ENCODE results near the gene SHTN1. TPM values are rescaled to one million over a fixed set of nuclear protein-coding genes. Genes with fewer than 3 reads are reported as not detected.

Gene SHTN1
- not detected for total RNA-seq

- no peak within 1 kb of the TSS for H3K27ac Mint-ChIP-seq
- peaks cover 2% of the 10 kb centered on the region for H3K4me1 Mint-ChIP-seq
- CTCF ChIA-PET = no interaction called here
- peak within 1 kb of the TSS; percentile 47 for H3K4me3 Mint-ChIP-seq
- ATAC-seq (peak; percentile 51), DNase-seq (no peak)
- H3K36me3 Mint-ChIP-seq = peaks cover 2% of the 10 kb centered on the region
- H3K9me3 Mint-ChIP-seq (ENCODE audit: low read depth) = no peaks in the 10 kb centered on the region
- H3K27me3 Mint-ChIP-seq = peaks cover 34% of the 10 kb centered on the region
These were observed at the start of gene SHTN1 for GRCh38 chr10:117005026-117005526. TSS of gene SHTN1 (minus strand) at chr10:117005187. CDS start at chr10:117005079, 108 bp downstream.

GRCh38 chr10:117053482-117053881 is 48.5 kb upstream of the SHTN1 start:
- CTCF ChIA-PET = no interaction called here
- DNase-seq (no peak), ATAC-seq (no peak)
- Mint-ChIP-seq H3K27me3 (no peaks in the 10 kb centered on the region), H3K4me1 (no peaks in the 10 kb centered on the region), H3K36me3 (no peaks in the 10 kb centered on the region), H3K9me3 (ENCODE audit: low read depth) (no peaks in the 10 kb centered on the region), H3K4me3 (no peak overlapping the region), H3K27ac (no peak overlapping the region)

GRCh38 chr10:117047947-117048346 is 43.0 kb upstream of the SHTN1 start:
- no peak overlapping the region for H3K27ac Mint-ChIP-seq
- no peaks in the 10 kb centered on the region for H3K27me3 Mint-ChIP-seq
- no peaks in the 10 kb centered on the region for H3K36me3 Mint-ChIP-seq
- H3K4me3 Mint-ChIP-seq = no peak overlapping the region
- H3K4me1 Mint-ChIP-seq = no peaks in the 10 kb centered on the region
- CTCF ChIA-PET = no interaction called here
- H3K9me3 Mint-ChIP-seq (ENCODE audit: low read depth) = peaks cover 2% of the 10 kb centered on the region
- DNase-seq (no peak), ATAC-seq (no peak)

- Mint-ChIP-seq H3K4me1 (no peaks in the 10 kb centered on the region), H3K9me3 (ENCODE audit: low read depth) (no peaks in the 10 kb centered on the region), H3K27ac (no peak overlapping the region), H3K36me3 (no peaks in the 10 kb centered on the region), H3K4me3 (no peak overlapping the region), H3K27me3 (no peaks in the 10 kb centered on the region)
- CTCF ChIA-PET = no interaction called here
- no peak for DNase-seq
- ATAC-seq = no peak
These were observed 11.3 kb upstream of the SHTN1 start for GRCh38 chr10:117016266-117016665.

GRCh38 chr10:117014835-117015234 is 9.8 kb upstream of the SHTN1 start:
- H3K27me3 Mint-ChIP-seq = no peaks in the 10 kb centered on the region
- no peak overlapping the region for H3K27ac Mint-ChIP-seq
- no peaks in the 10 kb centered on the region for H3K4me1 Mint-ChIP-seq
- DNase-seq (no peak), ATAC-seq (no peak)
- H3K4me3 Mint-ChIP-seq = no peak overlapping the region
- no peaks in the 10 kb centered on the region for H3K36me3 Mint-ChIP-seq
- CTCF ChIA-PET = no interaction called here
- no peaks in the 10 kb centered on the region for H3K9me3 Mint-ChIP-seq (ENCODE audit: low read depth)

GRCh38 chr10:117007080-117007479 is 2.1 kb upstream of the SHTN1 start:
- H3K27me3 Mint-ChIP-seq = peaks cover 34% of the 10 kb centered on the region
- DNase-seq = no peak
- no peak overlapping the region for H3K27ac Mint-ChIP-seq
- H3K4me3 Mint-ChIP-seq = no peak overlapping the region
- ATAC-seq = no peak
- H3K4me1 Mint-ChIP-seq = peaks cover 2% of the 10 kb centered on the region
- CTCF ChIA-PET = no interaction called here
- no peaks in the 10 kb centered on the region for H3K9me3 Mint-ChIP-seq (ENCODE audit: low read depth)
- peaks cover 2% of the 10 kb centered on the region for H3K36me3 Mint-ChIP-seq

- H3K9me3 Mint-ChIP-seq (ENCODE audit: low read depth) = no peaks in the 10 kb centered on the region
- CTCF ChIA-PET = no interaction called here
- H3K36me3 Mint-ChIP-seq = peaks cover 2% of the 10 kb centered on the region
- ATAC-seq (no peak), DNase-seq (no peak)
- H3K27ac Mint-ChIP-seq = no peak overlapping the region
- H3K27me3 Mint-ChIP-seq = peaks cover 34% of the 10 kb centered on the region
- no peak overlapping the region for H3K4me3 Mint-ChIP-seq
- H3K4me1 Mint-ChIP-seq = peaks cover 2% of the 10 kb centered on the region
These were observed 604 bp upstream of the SHTN1 start for GRCh38 chr10:117005527-117006055.

GRCh38 chr10:117004227-117005025 is 561 bp downstream of the SHTN1 start:
- no peak for DNase-seq
- H3K36me3 Mint-ChIP-seq = peaks cover 2% of the 10 kb centered on the region
- H3K9me3 Mint-ChIP-seq (ENCODE audit: low read depth) = no peaks in the 10 kb centered on the region
- CTCF ChIA-PET = no interaction called here
- no peak overlapping the region for H3K27ac Mint-ChIP-seq
- H3K27me3 Mint-ChIP-seq = peaks cover 34% of the 10 kb centered on the region
- H3K4me1 Mint-ChIP-seq = peaks cover 2% of the 10 kb centered on the region
- peak overlapping the region; percentile 47 for H3K4me3 Mint-ChIP-seq
- no peak for ATAC-seq

- peaks cover 2% of the 10 kb centered on the region for H3K36me3 Mint-ChIP-seq
- no peak overlapping the region for H3K4me3 Mint-ChIP-seq
- DNase-seq (no peak), ATAC-seq (no peak)
- no peak overlapping the region for H3K27ac Mint-ChIP-seq
- CTCF ChIA-PET = no interaction called here
- peaks cover 34% of the 10 kb centered on the region for H3K27me3 Mint-ChIP-seq
- H3K4me1 Mint-ChIP-seq = peaks cover 2% of the 10 kb centered on the region
- H3K9me3 Mint-ChIP-seq (ENCODE audit: low read depth) = no peaks in the 10 kb centered on the region
These were observed 1.7 kb downstream of the SHTN1 start for GRCh38 chr10:117003336-117003735.

- no peak for ATAC-seq
- Mint-ChIP-seq H3K27ac (no peak overlapping the region), H3K9me3 (ENCODE audit: low read depth) (no peaks in the 10 kb centered on the region), H3K36me3 (peaks cover 2% of the 10 kb centered on the region), H3K4me1 (peaks cover 2% of the 10 kb centered on the region), H3K4me3 (no peak overlapping the region), H3K27me3 (peaks cover 34% of the 10 kb centered on the region)
- DNase-seq = no peak
- CTCF ChIA-PET = no interaction called here
These were observed 2.8 kb downstream of the SHTN1 start for GRCh38 chr10:117002206-117002605.

GRCh38 chr10:117001144-117001543 is 3.8 kb downstream of the SHTN1 start:
- CTCF ChIA-PET = no interaction called here

GRCh38 chr10:117000580-117000979 is 4.4 kb downstream of the SHTN1 start:
- DNase-seq = no peak
- peaks cover 2% of the 10 kb centered on the region for H3K4me1 Mint-ChIP-seq
- H3K36me3 Mint-ChIP-seq = no peaks in the 10 kb centered on the region
- H3K27me3 Mint-ChIP-seq = peaks cover 26% of the 10 kb centered on the region
- H3K9me3 Mint-ChIP-seq (ENCODE audit: low read depth) = no peaks in the 10 kb centered on the region
- H3K27ac Mint-ChIP-seq = no peak overlapping the region
- ATAC-seq = no peak
- no peak overlapping the region for H3K4me3 Mint-ChIP-seq
- CTCF ChIA-PET = no interaction called here

More at GRCh38 chr10:117001144-117001543, 3.8 kb downstream of the SHTN1 start:
- no peak for ATAC-seq
- Mint-ChIP-seq H3K36me3 (peaks cover 2% of the 10 kb centered on the region), H3K9me3 (ENCODE audit: low read depth) (no peaks in the 10 kb centered on the region), H3K4me1 (peaks cover 2% of the 10 kb centered on the region), H3K27ac (no peak overlapping the region), H3K4me3 (no peak overlapping the region), H3K27me3 (peaks cover 31% of the 10 kb centered on the region)
- no peak for DNase-seq

- Mint-ChIP-seq H3K27ac (no peak overlapping the region), H3K4me1 (no peaks in the 10 kb centered on the region), H3K36me3 (no peaks in the 10 kb centered on the region), H3K4me3 (no peak overlapping the region), H3K27me3 (peaks cover 10% of the 10 kb centered on the region), H3K9me3 (ENCODE audit: low read depth) (no peaks in the 10 kb centered on the region)
- ATAC-seq (no peak), DNase-seq (no peak)
- CTCF ChIA-PET = no interaction called here
These were observed 6.8 kb downstream of the SHTN1 start for GRCh38 chr10:116998172-116998571.

- H3K27ac Mint-ChIP-seq = no peak overlapping the region
- no peaks in the 10 kb centered on the region for H3K9me3 Mint-ChIP-seq (ENCODE audit: low read depth)
- no peak for DNase-seq
- ATAC-seq = no peak
- H3K4me1 Mint-ChIP-seq = no peaks in the 10 kb centered on the region
- no peaks in the 10 kb centered on the region for H3K36me3 Mint-ChIP-seq
- no peaks in the 10 kb centered on the region for H3K27me3 Mint-ChIP-seq
- H3K4me3 Mint-ChIP-seq = no peak overlapping the region
- CTCF ChIA-PET = interaction anchor here (1.3 kb wide), 1 partner anchor 13 kb away, joined by 3 read pairs; no protein-coding TSS in a partner anchor
These were observed 8.0 kb downstream of the SHTN1 start for GRCh38 chr10:116997015-116997414.
